Activated CD4-positive, alpha-beta T cell treated with anti-CD3 and anti-CD28 coated beads for 36 hours (primary cell): ENCODE measurements around the gene DRC1. TPM values are rescaled to one million over a fixed set of nuclear protein-coding genes. Genes with fewer than 3 reads are reported as not detected.

Experiments used
- ATAC-seq: fragments of 200-7000 bp; cut with Tn5 transposase; one replicate; pipeline ENCODE4 v1.10.0; 2021; ENCODE audit warnings: mild to moderate bottlenecking, moderate library complexity
- CTCF ChIA-PET: fragments of 350-600 bp; sonication (Branson Sonifier 250); formaldehyde crosslinking; loops from one replicate; lab custom pipeline; 2021; ENCODE audit warnings: antibody characterized with exemption; lab: Charles Lee
- POLR2A ChIA-PET: fragments of 350-600 bp; sonication (Branson Sonifier 250); formaldehyde crosslinking; loops from one replicate; lab custom pipeline; 2021; ENCODE audit warnings: antibody characterized with exemption, inconsistent platforms; lab: Charles Lee
- DNase-seq: peaks from one replicate; pipeline ENCODE4 v3.0.0-alpha.2; 2020
- H3K27ac Mint-ChIP-seq: one replicate; pipeline ENCODE4 v1.8.0; 2021; ENCODE audit warnings: mixed read lengths
- H3K27me3 Mint-ChIP-seq: one replicate; pipeline ENCODE4 v1.8.0; 2021; ENCODE audit warnings: mixed read lengths
- H3K36me3 Mint-ChIP-seq: one replicate; pipeline ENCODE4 v1.8.0; 2021; ENCODE audit warnings: low read depth, mixed read lengths
- H3K4me1 Mint-ChIP-seq: one replicate; pipeline ENCODE4 v1.8.0; 2021; ENCODE audit warnings: mixed read lengths
- H3K4me3 Mint-ChIP-seq: one replicate; pipeline ENCODE4 v1.8.0; 2021; ENCODE audit warnings: mild to moderate bottlenecking, moderate library complexity, mixed read lengths
- H3K9me3 Mint-ChIP-seq: one replicate; pipeline ENCODE4 v1.8.0; 2021; ENCODE audit warnings: low read depth, mixed read lengths
- intact Hi-C, 2 experiments: fragments of 100-400 bp; cut with DNase I in 1 of 2; cut with micrococcal nuclease in 1 of 2; formaldehyde crosslinking; loops; one replicate each; pipeline versions ENCODE4 v1.14.2 to v1.15.1; 2022 to 2024; cut with DNase I, micrococcal nuclease
- total RNA-seq, 2 experiments: library from RNA; stranded (reverse); gene quantifications; one replicate each; pipeline ENCODE4 v1.2.3, GENCODE V29; 2021

The DRC1 gene
- total RNA-seq, 2 experiments from 2014 or later = not detected

GRCh38 chr2:26488463-26489212 lies 86.9 kb downstream of the DRC1 start:
- H3K36me3 Mint-ChIP-seq = no peaks in the 10 kb centered on the region
- no peak for ATAC-seq
- H3K9me3 Mint-ChIP-seq = no peaks in the 10 kb centered on the region
- no peak overlapping the region for H3K27ac Mint-ChIP-seq
- CTCF ChIA-PET = no interaction called here
- peaks cover 4% of the 10 kb centered on the region for H3K27me3 Mint-ChIP-seq
- H3K4me3 Mint-ChIP-seq = no peak overlapping the region
- H3K4me1 Mint-ChIP-seq = peaks cover 3% of the 10 kb centered on the region
- intact Hi-C loops = no loop called here
- POLR2A ChIA-PET = no interaction called here
- DNase-seq = no peak

- POLR2A ChIA-PET = no interaction called here
- Mint-ChIP-seq H3K36me3 (no peaks in the 10 kb centered on the region), H3K4me1 (peaks cover 3% of the 10 kb centered on the region), H3K27ac (no peak overlapping the region), H3K9me3 (no peaks in the 10 kb centered on the region), H3K27me3 (peaks cover 4% of the 10 kb centered on the region), H3K4me3 (no peak overlapping the region)
- ATAC-seq (no peak), DNase-seq (no peak)
- CTCF ChIA-PET = no interaction called here
- intact Hi-C loops = no loop called here
Observed at GRCh38 chr2:26489213-26489850, 87.6 kb downstream of the DRC1 start.

- no peaks in the 10 kb centered on the region for H3K27me3 Mint-ChIP-seq
- no peaks in the 10 kb centered on the region for H3K36me3 Mint-ChIP-seq
- no peak overlapping the region for H3K4me3 Mint-ChIP-seq
- no peaks in the 10 kb centered on the region for H3K9me3 Mint-ChIP-seq
- peaks cover 3% of the 10 kb centered on the region for H3K4me1 Mint-ChIP-seq
- ATAC-seq = no peak
- CTCF ChIA-PET = interaction anchor here (0.8 to 1.2 kb wide), 3 partner anchors 25 to 85 kb away, joined by 3 to 6 read pairs (median 3); no protein-coding TSS in a partner anchor
- no peak overlapping the region for H3K27ac Mint-ChIP-seq
- POLR2A ChIA-PET = no interaction called here
- DNase-seq = no peak
- intact Hi-C loops = no loop called here
Observed at GRCh38 chr2:26491563-26492167, 89.9 kb downstream of the DRC1 start.

DNA sequence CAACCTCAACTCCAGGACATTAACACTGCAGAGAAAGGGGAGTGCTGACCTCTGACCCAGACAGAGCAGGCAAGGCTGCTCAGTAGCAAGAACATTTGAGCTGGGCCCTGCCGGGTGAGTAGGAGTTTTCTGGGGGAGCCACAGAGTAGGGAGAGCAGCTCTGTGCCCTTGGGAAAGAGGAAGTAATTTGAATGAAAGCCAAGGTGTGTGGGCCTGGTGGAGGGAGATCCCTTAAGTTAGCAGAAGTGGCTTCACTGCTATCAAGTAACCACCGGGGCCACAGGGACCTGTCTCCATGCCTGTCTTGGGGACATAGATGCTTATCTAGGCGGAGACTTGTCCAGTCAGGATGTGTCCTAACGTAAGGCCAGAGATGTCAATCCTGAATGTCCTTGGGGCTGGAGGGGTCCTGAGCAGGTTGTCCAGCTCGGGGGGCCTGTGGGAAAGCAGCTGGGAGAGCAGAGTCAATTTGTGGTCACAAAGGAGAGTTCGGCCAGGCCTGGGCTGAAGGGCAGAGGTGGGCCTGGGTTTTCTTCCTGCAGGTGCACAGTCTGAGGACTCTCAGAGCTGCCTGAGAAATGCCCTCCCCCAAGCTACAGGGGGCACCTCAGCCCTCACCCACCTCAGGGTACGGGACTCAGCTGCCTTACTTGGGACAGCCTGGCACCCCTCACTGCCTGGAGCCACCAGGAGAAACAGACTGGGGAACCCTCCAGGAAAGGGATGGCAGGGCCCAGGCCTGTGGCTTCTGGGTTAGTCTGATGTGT lies 91.2 kb downstream of the DRC1 start:
- ChIA-PET POLR2A (no interaction called here), CTCF (no interaction called here)
- no peaks in the 10 kb centered on the region for H3K36me3 Mint-ChIP-seq
- no peaks in the 10 kb centered on the region for H3K9me3 Mint-ChIP-seq
- peaks cover 2% of the 10 kb centered on the region for H3K27me3 Mint-ChIP-seq
- DNase-seq = no peak
- peaks cover 3% of the 10 kb centered on the region for H3K4me1 Mint-ChIP-seq
- peak overlapping the region; percentile 67 for H3K27ac Mint-ChIP-seq
- intact Hi-C loops = no loop called here
- no peak for ATAC-seq
- H3K4me3 Mint-ChIP-seq = no peak overlapping the region

- H3K27me3 Mint-ChIP-seq = peaks cover 4% of the 10 kb centered on the region
- POLR2A ChIA-PET = no interaction called here
- peaks cover 3% of the 10 kb centered on the region for H3K4me1 Mint-ChIP-seq
- ATAC-seq (peak; percentile 79), DNase-seq (peak; percentile 27)
- H3K9me3 Mint-ChIP-seq = no peaks in the 10 kb centered on the region
- H3K36me3 Mint-ChIP-seq = no peaks in the 10 kb centered on the region
- H3K4me3 Mint-ChIP-seq = no peak overlapping the region
- CTCF ChIA-PET = no interaction called here
- intact Hi-C loops = no loop called here
- H3K27ac Mint-ChIP-seq = peak overlapping the region; percentile 67
Observed at GRCh38 chr2:26493566-26493965, 91.8 kb downstream of the DRC1 start.

DNA sequence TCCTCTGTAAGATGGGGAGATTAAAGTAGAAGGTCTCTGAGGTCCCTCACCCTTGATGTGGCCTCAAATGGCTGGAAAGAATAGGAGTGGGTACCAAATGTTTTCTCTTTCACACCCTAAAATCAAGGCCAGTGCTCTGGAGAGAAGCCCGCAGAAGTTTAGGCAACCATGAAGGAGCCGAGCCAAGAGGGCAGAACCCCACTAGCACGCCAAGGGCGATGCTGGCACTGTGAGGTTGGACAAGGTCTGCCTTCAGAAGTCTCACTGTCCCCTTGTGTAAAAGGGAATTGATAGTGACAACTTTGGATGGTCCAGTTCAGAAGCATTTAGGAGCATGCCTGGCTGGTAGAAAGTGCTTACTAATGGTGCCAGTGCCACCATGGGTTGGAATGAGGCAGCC lies 92.5 kb downstream of the DRC1 start:
- DNase-seq (no peak), ATAC-seq (no peak)
- H3K27ac Mint-ChIP-seq = no peak overlapping the region
- intact Hi-C loops = no loop called here
- CTCF ChIA-PET = no interaction called here
- H3K27me3 Mint-ChIP-seq = peaks cover 4% of the 10 kb centered on the region
- no peaks in the 10 kb centered on the region for H3K9me3 Mint-ChIP-seq
- H3K36me3 Mint-ChIP-seq = no peaks in the 10 kb centered on the region
- POLR2A ChIA-PET = no interaction called here
- no peak overlapping the region for H3K4me3 Mint-ChIP-seq
- peaks cover 3% of the 10 kb centered on the region for H3K4me1 Mint-ChIP-seq

DNA sequence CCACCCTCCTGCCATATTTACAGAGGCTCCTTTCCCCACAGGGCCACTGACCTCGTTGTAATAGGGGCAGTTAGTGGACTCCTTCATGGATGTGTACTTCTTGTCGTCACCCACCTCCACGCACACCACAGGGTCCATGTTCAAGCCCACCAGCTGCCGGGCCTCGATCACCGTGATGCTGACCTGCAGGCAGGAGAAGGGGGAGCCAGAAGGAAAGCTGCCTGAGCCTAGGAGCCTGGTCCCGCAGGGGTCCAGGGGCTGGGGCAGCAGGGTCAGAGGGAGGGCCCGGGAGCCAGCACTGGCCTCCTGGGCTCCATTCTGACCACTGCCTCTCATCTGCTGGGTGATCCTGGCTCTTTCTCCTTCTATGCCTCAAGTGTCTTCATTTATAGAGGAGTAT lies 93.2 kb downstream of the DRC1 start:
- Mint-ChIP-seq H3K4me3 (no peak overlapping the region), H3K4me1 (peaks cover 3% of the 10 kb centered on the region), H3K36me3 (no peaks in the 10 kb centered on the region), H3K27ac (no peak overlapping the region), H3K27me3 (peaks cover 4% of the 10 kb centered on the region), H3K9me3 (no peaks in the 10 kb centered on the region)
- ATAC-seq (no peak), DNase-seq (no peak)
- POLR2A ChIA-PET = no interaction called here
- CTCF ChIA-PET = interaction anchor here (1.1 kb wide), 1 partner anchor 13 kb away, joined by 3 read pairs; no protein-coding TSS in a partner anchor
- intact Hi-C loops = no loop called here

- POLR2A ChIA-PET = no interaction called here
- H3K27me3 Mint-ChIP-seq = peaks cover 4% of the 10 kb centered on the region
- no peak overlapping the region for H3K4me3 Mint-ChIP-seq
- DNase-seq = no peak
- no peak overlapping the region for H3K27ac Mint-ChIP-seq
- no peaks in the 10 kb centered on the region for H3K9me3 Mint-ChIP-seq
- H3K4me1 Mint-ChIP-seq = peaks cover 3% of the 10 kb centered on the region
- CTCF ChIA-PET = interaction anchor here (0.6 to 1.1 kb wide), 2 partner anchors 13 to 163 kb away, joined by 3 read pairs; no protein-coding TSS in a partner anchor
- no peaks in the 10 kb centered on the region for H3K36me3 Mint-ChIP-seq
- no peak for ATAC-seq
- intact Hi-C loops = no loop called here
Observed at GRCh38 chr2:26495705-26496297, 94.1 kb downstream of the DRC1 start.

DNA sequence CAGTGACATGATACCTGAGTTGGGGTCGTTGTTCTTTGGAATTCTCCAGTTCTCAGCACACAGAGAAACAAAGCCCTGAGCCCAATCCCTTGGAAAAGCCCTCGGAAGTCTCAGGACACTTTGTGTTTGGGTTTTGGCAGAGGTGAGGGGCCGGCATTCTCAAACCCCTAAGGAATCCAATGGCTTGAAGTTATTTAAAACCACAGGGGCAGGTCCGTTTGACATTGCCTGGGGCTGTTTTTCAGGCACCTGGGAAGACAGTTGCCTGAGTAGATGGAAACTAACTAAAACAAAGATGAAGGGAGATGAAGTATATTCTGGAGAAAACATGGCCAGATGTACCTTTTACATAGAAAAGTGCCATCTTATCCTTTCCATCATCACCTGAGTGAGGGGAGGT lies 98.7 kb downstream of the DRC1 start:
- Mint-ChIP-seq H3K27ac (no peak overlapping the region), H3K36me3 (no peaks in the 10 kb centered on the region), H3K4me3 (no peak overlapping the region), H3K27me3 (peaks cover 5% of the 10 kb centered on the region), H3K4me1 (peaks cover 3% of the 10 kb centered on the region), H3K9me3 (no peaks in the 10 kb centered on the region)
- POLR2A ChIA-PET = no interaction called here
- no peak for ATAC-seq
- intact Hi-C loops = loop anchor here in 1 of 2 experiments (5.0 kb wide), 1 partner anchor 153 kb away; the partner anchor contains the start of genes ADGRF3 and SELENOI
- CTCF ChIA-PET = interaction anchor here (0.6 kb wide), 1 partner anchor 157 kb away, joined by 3 read pairs; no protein-coding TSS in a partner anchor
- DNase-seq = no peak

DNA sequence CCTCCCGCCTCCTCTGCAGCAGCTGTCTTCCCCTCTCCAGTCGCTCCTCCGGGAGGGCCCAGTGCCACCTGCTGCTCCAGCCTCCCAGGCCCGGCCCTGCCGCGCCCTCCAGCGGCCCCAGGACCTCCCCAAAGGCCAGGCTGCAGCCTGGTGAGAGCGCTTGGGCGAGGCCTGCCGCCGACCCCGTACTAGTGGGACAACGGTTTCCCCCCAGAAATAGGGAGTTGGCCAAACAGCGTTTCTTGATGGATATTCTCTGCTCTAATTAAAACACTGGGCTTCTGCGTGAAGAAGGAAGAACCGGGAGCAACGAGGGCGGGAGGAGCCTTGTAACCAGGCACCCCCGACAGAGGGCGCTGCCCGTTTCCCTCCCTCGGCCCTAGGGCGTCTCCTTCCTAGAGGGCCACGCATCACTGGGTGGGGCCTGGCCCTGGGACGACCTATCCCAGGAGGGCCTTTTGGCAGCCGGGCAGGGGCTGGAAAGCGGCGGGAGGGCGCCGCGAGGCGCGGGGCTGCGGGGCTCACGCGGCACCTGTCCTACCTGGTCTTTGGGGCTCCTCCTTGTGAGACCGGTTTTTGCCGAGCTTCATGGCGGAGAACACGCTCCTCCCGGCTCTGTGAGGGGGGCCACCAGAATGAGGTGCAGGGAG lies 101.6 kb downstream of the DRC1 start:
- intact Hi-C loops = loop anchor here (1.0 to 5.0 kb wide), 3 partner anchors 74 to 242 kb away; partner anchors contain the start of genes ADGRF3 (in 1 of the 2) and SELENOI (in 1 of the 2)
- POLR2A ChIA-PET = no interaction called here
- Mint-ChIP-seq H3K27me3 (peaks cover 1% of the 10 kb centered on the region), H3K27ac (peak overlapping the region; percentile 63), H3K9me3 (no peaks in the 10 kb centered on the region), H3K36me3 (no peaks in the 10 kb centered on the region), H3K4me1 (peaks cover 3% of the 10 kb centered on the region), H3K4me3 (peak overlapping the region; percentile 65)
- ATAC-seq (peak; percentile 100), DNase-seq (peak; percentile 94)
- CTCF ChIA-PET = interaction anchor here (0.5 to 4.3 kb wide), 11 partner anchors 9 to 107 kb away, joined by 3 to 31 read pairs (median 3); no protein-coding TSS in a partner anchor
